ENCODE results near the gene VPS13C. TPM values are rescaled to one million over a fixed set of nuclear protein-coding genes. Genes with fewer than 3 reads are reported as not detected.

Gene VPS13C
- total RNA-seq, 1 experiment from 2014 or later, result 20.9 TPM

- TF ChIP-seq ETV6 (CRISPR knock-in tag; IDR thresholded peaks at IDR 0.05), result no peak
- no peak for TF ChIP-seq ATF2 (CRISPR knock-in tag; IDR thresholded peaks at IDR 0.05; ENCODE audit: borderline replicate concordance, low read depth)
- no peak for TF ChIP-seq USF1 (CRISPR knock-in tag; IDR thresholded peaks at IDR 0.05)
- TF ChIP-seq ZNF532 (CRISPR knock-in tag; IDR thresholded peaks at IDR 0.05; ENCODE audit: borderline replicate concordance), result no peak
- no peak for TF ChIP-seq GABPB1 (CRISPR knock-in tag; IDR thresholded peaks at IDR 0.05)
- TF ChIP-seq E2F1 (CRISPR knock-in tag; IDR thresholded peaks at IDR 0.05), result no peak
- TF ChIP-seq HMGXB4 (CRISPR knock-in tag; IDR thresholded peaks at IDR 0.05), result no peak
- no peak for TF ChIP-seq SMAD3 (CRISPR knock-in tag; IDR thresholded peaks at IDR 0.05; ENCODE audit: borderline replicate concordance)
Measured at GRCh38 chr15:61824291-61824690, 236.0 kb downstream of the VPS13C start (continued).

GRCh38 chr15:61822511-61822910, 237.7 kb downstream of the VPS13C start:
- no peak for TF ChIP-seq GTF2I (CRISPR knock-in tag; conservative IDR thresholded peaks at IDR 0.05)
- TF ChIP-seq NFE2L1 (CRISPR knock-in tag; IDR thresholded peaks at IDR 0.05), result no peak
- no peak for TF ChIP-seq ZNF281 (CRISPR knock-in tag; IDR thresholded peaks at IDR 0.05)
- no peak for TF ChIP-seq E2F1 (CRISPR knock-in tag; IDR thresholded peaks at IDR 0.05)
- no peak for TF ChIP-seq ETV6 (CRISPR knock-in tag; IDR thresholded peaks at IDR 0.05)
- no peak for TF ChIP-seq USF2 (CRISPR knock-in tag; IDR thresholded peaks at IDR 0.05)
- TF ChIP-seq TP53 (CRISPR knock-in tag; IDR thresholded peaks at IDR 0.05), result no peak
- TF ChIP-seq SP1 (CRISPR knock-in tag; conservative IDR thresholded peaks at IDR 0.05), result no peak
- no peak for TF ChIP-seq FOXP4 (CRISPR knock-in tag; IDR thresholded peaks at IDR 0.05)
- no peak for TF ChIP-seq TEAD1 (CRISPR knock-in tag; IDR thresholded peaks at IDR 0.05)
- DNase-seq (ENCODE audit: low spot score) (no peak), ATAC-seq (no peak)
- H3K36me3 Mint-ChIP-seq, result no peaks in the 10 kb centered on the region
- H3K4me3 Mint-ChIP-seq, result no peak overlapping the region
- peaks cover 5% of the 10 kb centered on the region for H3K4me1 Mint-ChIP-seq
- CTCF ChIA-PET, result interaction anchor here (4.1 kb wide), 1 partner anchor 12 kb away, joined by 19 read pairs; no protein-coding TSS in a partner anchor
- H3K27ac Mint-ChIP-seq, result no peak overlapping the region
- H3K9me3 Mint-ChIP-seq, result peaks cover 7% of the 10 kb centered on the region; the same call in 1 of the 2 replicates
- POLR2A ChIA-PET, result no interaction called here
- H3K27me3 Mint-ChIP-seq (ENCODE audit: low read depth), result 0 out of 2 replicates have a peak, but pooled peaks cover 3% of the 10 kb centered on the region

Measured in WTC11 (cell line).